ENCODE measurements around the gene PHF20. TPM values are rescaled to one million over a fixed set of nuclear protein-coding genes. Genes with fewer than 3 reads are reported as not detected.
A peak's percentile ranks its signal among the peaks of the same experiment; 100 is the strongest.

The PHF20 gene
- total and polyA plus RNA-seq, 5 donors from 2014 or later = 87.3 to 159 (median 102) TPM

DNA sequence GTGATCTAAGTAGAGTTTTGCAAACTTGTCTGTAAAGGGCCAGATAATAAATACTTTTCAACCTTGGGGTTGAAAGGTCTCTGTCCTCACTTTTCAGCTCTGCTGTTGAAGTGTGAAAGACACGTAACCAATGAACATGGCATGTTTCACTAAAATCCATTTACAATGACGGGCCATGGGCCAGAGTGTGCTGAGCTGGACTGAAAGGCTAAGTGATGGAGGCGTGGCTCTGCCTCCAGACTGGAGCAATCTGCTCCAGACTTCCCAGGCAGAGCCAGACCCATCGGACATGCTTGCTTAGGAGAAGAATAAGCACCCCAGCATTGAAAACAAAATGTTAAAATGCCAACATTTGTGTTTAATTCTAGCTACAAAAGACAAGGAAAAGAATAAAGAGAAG, 141.1 kb downstream of the PHF20 start:
- Histone ChIP-seq H3K27me3 (ENCODE audit: control insufficient read depth, insufficient read depth, low read length) (no peaks in the 10 kb centered on the region), H3K36me3 (ENCODE audit: control insufficient read depth, insufficient read depth, low read length) (peaks cover 51% of the 10 kb centered on the region), H3K27ac (ENCODE audit: insufficient read depth, low read length, poor library complexity, severe bottlenecking) (no peak overlapping the region), H3K4me1 (ENCODE audit: control insufficient read depth, insufficient read depth, low read length, poor library complexity, severe bottlenecking) (no peaks in the 10 kb centered on the region), H3K9me3 (ENCODE audit: control insufficient read depth in 2 of 2, low read length in 2 of 2) (no peaks in the 10 kb centered on the region), H3K4me3 (ENCODE audit: low read depth, low read length) (no peak overlapping the region)
- Mint-ChIP-seq H3K4me3 (no peak overlapping the region), H3K27me3 (no peaks in the 10 kb centered on the region), H3K4me1 (peaks cover 12 to 14% (median 13%) of the 10 kb centered on the region in 4 donors), H3K9me3 (no peaks in the 10 kb centered on the region), H3K36me3 (peaks cover 42% of the 10 kb centered on the region), H3K27ac (peak overlapping the region; percentile 55 to 91 (median 60))
- ATAC-seq (ENCODE audit: low read depth in 2 of 2) (no peak), DNase-seq (no peak)

GRCh38 chr20:35917077-35917476, 145.3 kb downstream of the PHF20 start:
- no peaks in the 10 kb centered on the region for H3K9me3 ChIP-seq (ENCODE audit: control insufficient read depth in 2 of 2, low read length in 2 of 2)
- H3K27ac Mint-ChIP-seq = peak overlapping the region in 1 of 3 donors; percentile 62
- H3K4me3 Mint-ChIP-seq = no peak overlapping the region
- H3K36me3 Mint-ChIP-seq = peaks cover 54% of the 10 kb centered on the region
- no peak overlapping the region for H3K4me3 ChIP-seq (ENCODE audit: low read depth, low read length)
- no peaks in the 10 kb centered on the region for H3K4me1 ChIP-seq (ENCODE audit: control insufficient read depth, insufficient read depth, low read length, poor library complexity, severe bottlenecking)
- DNase-seq (no peak), ATAC-seq (ENCODE audit: low read depth in 2 of 2) (no peak)
- peaks cover 0 to 3% (median under 1%) of the 10 kb centered on the region in 4 donors for H3K4me1 Mint-ChIP-seq
- H3K27ac ChIP-seq (ENCODE audit: insufficient read depth, low read length, poor library complexity, severe bottlenecking) = no peak overlapping the region
- H3K27me3 ChIP-seq (ENCODE audit: control insufficient read depth, insufficient read depth, low read length) = no peaks in the 10 kb centered on the region
- peaks cover 73% of the 10 kb centered on the region for H3K36me3 ChIP-seq (ENCODE audit: control insufficient read depth, insufficient read depth, low read length)
- no peaks in the 10 kb centered on the region for H3K9me3 Mint-ChIP-seq
- H3K27me3 Mint-ChIP-seq = no peaks in the 10 kb centered on the region

DNA sequence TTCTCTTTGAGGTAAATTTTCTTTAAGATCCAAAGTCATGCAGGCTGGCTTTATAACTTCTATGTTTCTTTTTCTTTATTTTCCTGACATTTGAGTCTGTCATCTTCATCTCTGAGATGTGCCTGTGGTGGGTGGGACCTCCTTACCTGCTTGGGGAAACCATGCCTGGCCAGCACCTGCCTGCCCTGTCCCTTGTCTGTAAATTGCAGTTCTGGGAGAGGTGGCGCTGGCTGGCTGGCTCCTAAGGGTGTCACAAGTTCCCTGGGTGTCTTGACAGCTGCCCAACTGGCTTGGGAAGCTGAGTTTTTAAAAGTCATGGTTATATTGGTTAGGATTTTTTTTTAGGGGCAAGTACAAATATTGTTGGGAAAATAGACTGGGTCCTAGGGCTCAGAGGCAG, 146.2 kb downstream of the PHF20 start:
- peaks cover 47% of the 10 kb centered on the region for H3K36me3 Mint-ChIP-seq
- H3K4me3 ChIP-seq (ENCODE audit: low read depth, low read length) = no peak overlapping the region
- no peak overlapping the region for H3K27ac ChIP-seq (ENCODE audit: insufficient read depth, low read length, poor library complexity, severe bottlenecking)
- DNase-seq (no peak), ATAC-seq (ENCODE audit: low read depth in 2 of 2) (no peak)
- no peaks in the 10 kb centered on the region for H3K27me3 ChIP-seq (ENCODE audit: control insufficient read depth, insufficient read depth, low read length)
- H3K4me1 Mint-ChIP-seq = peaks cover 0 to 3% (median under 1%) of the 10 kb centered on the region in 4 donors
- no peaks in the 10 kb centered on the region for H3K4me1 ChIP-seq (ENCODE audit: control insufficient read depth, insufficient read depth, low read length, poor library complexity, severe bottlenecking)
- no peaks in the 10 kb centered on the region for H3K9me3 Mint-ChIP-seq
- H3K27ac Mint-ChIP-seq = no peak overlapping the region
- H3K36me3 ChIP-seq (ENCODE audit: control insufficient read depth, insufficient read depth, low read length) = peaks cover 75% of the 10 kb centered on the region
- no peaks in the 10 kb centered on the region for H3K27me3 Mint-ChIP-seq
- no peak overlapping the region for H3K4me3 Mint-ChIP-seq
- no peaks in the 10 kb centered on the region for H3K9me3 ChIP-seq (ENCODE audit: control insufficient read depth in 2 of 2, low read length in 2 of 2)

GRCh38 chr20:35920523-35920922, 148.7 kb downstream of the PHF20 start:
- H3K27ac Mint-ChIP-seq = no peak overlapping the region

DNA sequence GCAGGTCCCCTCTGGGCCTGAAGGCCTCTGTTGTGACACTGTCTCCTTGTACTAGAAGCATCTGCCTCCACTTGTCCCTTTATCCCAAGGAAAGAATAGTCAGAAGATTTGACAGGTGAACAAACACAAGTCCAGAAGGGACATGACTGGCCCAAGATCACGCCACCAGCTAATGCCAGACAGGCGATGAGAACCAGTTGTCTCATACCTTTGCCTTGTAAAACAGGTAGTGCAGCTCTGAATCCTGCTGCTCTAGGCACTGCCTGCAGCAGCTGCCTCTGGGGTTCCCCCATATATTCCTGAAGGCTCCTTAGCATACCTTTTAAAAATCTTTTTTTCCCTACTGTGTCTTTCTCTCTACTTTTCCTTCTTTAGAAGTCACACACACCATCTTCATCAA, 157.5 kb downstream of the PHF20 start:
- peak overlapping the region in 2 of 3 donors; percentile 53 to 71 for H3K27ac Mint-ChIP-seq
- no peak for ATAC-seq (ENCODE audit: low read depth in 2 of 2)
- H3K36me3 ChIP-seq (ENCODE audit: control insufficient read depth, insufficient read depth, low read length) = peaks cover 51% of the 10 kb centered on the region
- H3K27me3 ChIP-seq (ENCODE audit: control insufficient read depth, insufficient read depth, low read length) = no peaks in the 10 kb centered on the region
- H3K4me1 ChIP-seq (ENCODE audit: control insufficient read depth, insufficient read depth, low read length, poor library complexity, severe bottlenecking) = no peaks in the 10 kb centered on the region
- H3K9me3 Mint-ChIP-seq = no peaks in the 10 kb centered on the region
- H3K4me3 ChIP-seq (ENCODE audit: low read depth, low read length) = no peak overlapping the region
- peaks cover 3 to 13% (median 5%) of the 10 kb centered on the region in 4 donors for H3K4me1 Mint-ChIP-seq
- H3K27ac ChIP-seq (ENCODE audit: insufficient read depth, low read length, poor library complexity, severe bottlenecking) = no peak overlapping the region
- peaks cover 42% of the 10 kb centered on the region for H3K36me3 Mint-ChIP-seq
- no peaks in the 10 kb centered on the region for H3K27me3 Mint-ChIP-seq
- no peaks in the 10 kb centered on the region for H3K9me3 ChIP-seq (ENCODE audit: control insufficient read depth in 2 of 2, low read length in 2 of 2)
- no peak for DNase-seq
- H3K4me3 Mint-ChIP-seq = no peak overlapping the region

More at GRCh38 chr20:35920523-35920922, 148.7 kb downstream of the PHF20 start:
- no peaks in the 10 kb centered on the region for H3K4me1 ChIP-seq (ENCODE audit: control insufficient read depth, insufficient read depth, low read length, poor library complexity, severe bottlenecking)
- ATAC-seq (ENCODE audit: low read depth in 2 of 2) (no peak), DNase-seq (no peak)
- H3K4me3 Mint-ChIP-seq = no peak overlapping the region
- H3K27me3 Mint-ChIP-seq = no peaks in the 10 kb centered on the region
- peaks cover 55% of the 10 kb centered on the region for H3K36me3 ChIP-seq (ENCODE audit: control insufficient read depth, insufficient read depth, low read length)
- no peaks in the 10 kb centered on the region for H3K9me3 Mint-ChIP-seq
- peaks cover 0 to 3% (median under 1%) of the 10 kb centered on the region in 4 donors for H3K4me1 Mint-ChIP-seq
- peaks cover 37% of the 10 kb centered on the region for H3K36me3 Mint-ChIP-seq
- H3K4me3 ChIP-seq (ENCODE audit: low read depth, low read length) = no peak overlapping the region
- no peaks in the 10 kb centered on the region for H3K27me3 ChIP-seq (ENCODE audit: control insufficient read depth, insufficient read depth, low read length)
- H3K9me3 ChIP-seq (ENCODE audit: control insufficient read depth in 2 of 2, low read length in 2 of 2) = no peaks in the 10 kb centered on the region
- H3K27ac ChIP-seq (ENCODE audit: insufficient read depth, low read length, poor library complexity, severe bottlenecking) = no peak overlapping the region

DNA sequence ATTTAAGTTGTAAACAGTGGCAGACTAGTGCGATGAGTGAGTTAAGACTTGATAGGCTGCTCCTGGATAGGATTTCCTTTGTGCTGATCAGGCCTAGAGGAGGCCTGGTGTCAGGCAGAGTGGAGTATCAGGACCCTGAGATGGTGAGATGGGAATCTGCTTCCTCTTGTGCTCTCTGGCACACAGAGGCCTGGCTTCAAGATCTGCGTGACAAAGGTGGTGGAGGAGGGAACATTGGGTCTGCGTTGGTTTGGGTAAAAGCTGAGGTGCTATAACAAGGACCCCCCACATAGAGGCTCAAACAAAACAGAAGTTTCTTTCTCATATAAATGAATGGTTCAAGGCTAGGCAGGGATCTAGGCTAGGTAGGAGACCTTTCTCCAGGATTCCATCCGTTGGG, 162.2 kb downstream of the PHF20 start:
- Mint-ChIP-seq H3K9me3 (no peaks in the 10 kb centered on the region), H3K4me3 (no peak overlapping the region), H3K27me3 (no peaks in the 10 kb centered on the region), H3K4me1 (peaks cover 3 to 17% (median 9%) of the 10 kb centered on the region in 4 donors), H3K36me3 (peaks cover 47% of the 10 kb centered on the region), H3K27ac (peak overlapping the region; percentile 4 to 86 (median 44))
- no peak for DNase-seq
- H3K4me1 ChIP-seq (ENCODE audit: control insufficient read depth, insufficient read depth, low read length, poor library complexity, severe bottlenecking) = no peaks in the 10 kb centered on the region
- H3K4me3 ChIP-seq (ENCODE audit: low read depth, low read length) = no peak overlapping the region
- H3K9me3 ChIP-seq (ENCODE audit: control insufficient read depth in 2 of 2, low read length in 2 of 2) = no peaks in the 10 kb centered on the region
- no peaks in the 10 kb centered on the region for H3K27me3 ChIP-seq (ENCODE audit: control insufficient read depth, insufficient read depth, low read length)
- H3K36me3 ChIP-seq (ENCODE audit: control insufficient read depth, insufficient read depth, low read length) = peaks cover 56% of the 10 kb centered on the region
- ATAC-seq (ENCODE audit: low read depth in 2 of 2) = no peak
- no peak overlapping the region for H3K27ac ChIP-seq (ENCODE audit: insufficient read depth, low read length, poor library complexity, severe bottlenecking)

- DNase-seq = no peak
- Mint-ChIP-seq H3K9me3 (no peaks in the 10 kb centered on the region), H3K4me1 (peaks cover 0 to 12% (median 2%) of the 10 kb centered on the region in 4 donors)
Measured at GRCh38 chr20:35939264-35939663, 167.4 kb downstream of the PHF20 start.

GRCh38 chr20:35941620-35942019, 169.8 kb downstream of the PHF20 start:
- no peaks in the 10 kb centered on the region for H3K9me3 Mint-ChIP-seq
- no peak for DNase-seq
- H3K27ac ChIP-seq (ENCODE audit: insufficient read depth, low read length, poor library complexity, severe bottlenecking) = no peak overlapping the region
- H3K27me3 ChIP-seq (ENCODE audit: control insufficient read depth, insufficient read depth, low read length) = no peaks in the 10 kb centered on the region
- no peak overlapping the region for H3K4me3 ChIP-seq (ENCODE audit: low read depth, low read length)
- no peaks in the 10 kb centered on the region for H3K27me3 Mint-ChIP-seq
- peak overlapping the region in 2 of 3 donors; percentile 65 to 78 for H3K27ac Mint-ChIP-seq
- ATAC-seq (ENCODE audit: low read depth in 2 of 2) = no peak
- H3K9me3 ChIP-seq (ENCODE audit: control insufficient read depth in 2 of 2, low read length in 2 of 2) = no peaks in the 10 kb centered on the region
- peaks cover 0 to 4% (median 0%) of the 10 kb centered on the region in 4 donors for H3K4me1 Mint-ChIP-seq
- H3K36me3 Mint-ChIP-seq = peaks cover 41% of the 10 kb centered on the region
- H3K4me1 ChIP-seq (ENCODE audit: control insufficient read depth, insufficient read depth, low read length, poor library complexity, severe bottlenecking) = no peaks in the 10 kb centered on the region
- H3K4me3 Mint-ChIP-seq = no peak overlapping the region
- H3K36me3 ChIP-seq (ENCODE audit: control insufficient read depth, insufficient read depth, low read length) = peaks cover 64% of the 10 kb centered on the region

More at GRCh38 chr20:35939264-35939663, 167.4 kb downstream of the PHF20 start:
- H3K36me3 Mint-ChIP-seq = peaks cover 37% of the 10 kb centered on the region
- H3K27me3 Mint-ChIP-seq = no peaks in the 10 kb centered on the region
- Histone ChIP-seq H3K9me3 (ENCODE audit: control insufficient read depth in 2 of 2, low read length in 2 of 2) (no peaks in the 10 kb centered on the region), H3K4me1 (ENCODE audit: control insufficient read depth, insufficient read depth, low read length, poor library complexity, severe bottlenecking) (no peaks in the 10 kb centered on the region), H3K27ac (ENCODE audit: insufficient read depth, low read length, poor library complexity, severe bottlenecking) (no peak overlapping the region), H3K4me3 (ENCODE audit: low read depth, low read length) (no peak overlapping the region), H3K27me3 (ENCODE audit: control insufficient read depth, insufficient read depth, low read length) (no peaks in the 10 kb centered on the region), H3K36me3 (ENCODE audit: control insufficient read depth, insufficient read depth, low read length) (peaks cover 65% of the 10 kb centered on the region)
- H3K27ac Mint-ChIP-seq = peak overlapping the region in 2 of 3 donors; percentile 46 to 64
- no peak for ATAC-seq (ENCODE audit: low read depth in 2 of 2)
- no peak overlapping the region for H3K4me3 Mint-ChIP-seq
